GM23248 (cell line): ENCODE data around the gene SERTAD1.

ENCODE experiments used
- EZH2 ChIP-seq: fragments of 200-600 bp; sonication (generic); IDR thresholded peaks from 2 replicates; pipeline ENCODE4 v1.6.1; 2018; ENCODE audit warnings: antibody characterized with exemption, mild to moderate bottlenecking; ENCODE audit not compliant: insufficient read depth, poor library complexity, severe bottlenecking
- EZH2phosphoT487 ChIP-seq: fragments of 200-600 bp; sonication (generic); IDR thresholded peaks from 2 replicates; pipeline ENCODE4 v1.6.1; 2018; ENCODE audit warnings: antibody characterized with exemption, moderate library complexity, mild to moderate bottlenecking, low read depth; ENCODE audit not compliant: insufficient read depth

- TF ChIP-seq EZH2: no peak
- TF ChIP-seq EZH2phosphoT487: no peak
These were observed 42.0 kb downstream of the SERTAD1 start for GRCh38 chr19:40383668-40384248.
